Endothelial cell of umbilical vein (primary cell): Measurements from ENCODE around the gene MICALL1. TPM values are rescaled to one million over a fixed set of nuclear protein-coding genes. Genes with fewer than 3 reads are reported as not detected.
A peak's percentile ranks its signal among the peaks of the same experiment; 100 is the strongest.

ENCODE experiments used
- BruUV-seq: library from RNA; stranded (reverse); fragments of 400-500 nt; replicated peaks from 2 replicates; lab custom pipeline; 2021; lab: Mats Ljungman, UMichigan
- CTCF ChIA-PET: fragments of 300-600, 350-600 bp; sonication (Branson Sonifier 250); formaldehyde crosslinking; loops from one replicate; lab custom pipeline; 2021; ENCODE audit warnings: antibody characterized with exemption, inconsistent platforms; lab: Charles Lee
- POLR2A ChIA-PET: fragments of 300-600, 350-600 bp; sonication (Branson Sonifier 250); formaldehyde crosslinking; loops from one replicate; lab custom pipeline; 2021; ENCODE audit warnings: antibody characterized with exemption, inconsistent platforms; lab: Charles Lee
- DNase-seq: peaks from one replicate; pipeline ENCODE4 v3.0.0-alpha.2; 2011; ENCODE audit warnings: low read depth, low spot score
- FAIRE-seq: peaks from 2 replicates; lab custom pipeline; 2011; peaks lifted over from hg19 to GRCh38; lab: Jason Lieb, UNC
- H2AFZ ChIP-seq: 2 replicates; pipeline ENCODE4 v1.6.0; 2012; ENCODE audit warnings: low read depth, low read length, control low read depth, inconsistent platforms
- H3K27ac ChIP-seq: 2 replicates; pipeline ENCODE4 v1.5.1; 2011; ENCODE audit warnings: low read depth, mild to moderate bottlenecking, control low read depth, low read length, moderate library complexity; ENCODE audit not compliant: insufficient read depth
- H3K27me3 ChIP-seq, 2 experiments: 2 replicates each; pipeline versions ENCODE4 v1.6.0 to v1.6.1; 2011; ENCODE audit warnings: low read length in 2 of 2, mixed read lengths in 1 of 2; ENCODE audit not compliant: control insufficient read depth in 2 of 2, insufficient read depth in 2 of 2
- H3K36me3 ChIP-seq, 2 experiments: 2 replicates in 1 of 2; 3 replicates in 1 of 2; pipeline ENCODE4 v1.5.1; 2011; ENCODE audit warnings: low read length in 2 of 2, mild to moderate bottlenecking in 1 of 2, moderate library complexity in 1 of 2; ENCODE audit not compliant: control insufficient read depth in 2 of 2, insufficient read depth in 2 of 2; ENCODE audit errors: extremely low read depth in 1 of 2
- H3K4me1 ChIP-seq: 3 replicates; pipeline ENCODE4 v1.5.1; 2011; ENCODE audit warnings: mild to moderate bottlenecking, low read length; ENCODE audit not compliant: control insufficient read depth, insufficient read depth; ENCODE audit errors: extremely low read depth
- H3K4me2 ChIP-seq: 2 replicates; pipeline ENCODE4 v1.6.1; 2011; ENCODE audit warnings: low read length, control low read depth, mixed read lengths; ENCODE audit not compliant: insufficient read depth
- H3K4me3 ChIP-seq, 3 experiments: fragments of 200-600 bp in 1 of 3; sonication (generic), shearing (Covaris generic) in 1 of 3; replicated peaks in 1 of 3; 2 replicates each; pipeline ENCODE4 v1.5.1; 2011 to 2016; ENCODE audit warnings: control low read depth in 3 of 3, low read length in 3 of 3, mild to moderate bottlenecking in 2 of 3, inconsistent platforms in 1 of 3, low read depth in 1 of 3, moderate library complexity in 1 of 3; ENCODE audit not compliant: insufficient read depth in 1 of 3
- H3K79me2 ChIP-seq: 2 replicates; pipeline ENCODE4 v1.6.0; 2012; ENCODE audit warnings: low read length, inconsistent platforms; ENCODE audit not compliant: control insufficient read depth, insufficient read depth
- H3K9ac ChIP-seq: replicated peaks from 2 replicates; pipeline ENCODE3; 2011; ENCODE audit warnings: low read length, control low read depth; ENCODE audit not compliant: insufficient read depth; ENCODE audit errors: extremely low read depth
- H3K9me1 ChIP-seq: replicated peaks from 3 replicates; pipeline ENCODE4 v1.6.0; 2011; ENCODE audit warnings: mild to moderate bottlenecking, low read length; ENCODE audit not compliant: control insufficient read depth, insufficient read depth; ENCODE audit errors: extremely low read depth
- H3K9me3 ChIP-seq: replicated peaks from 2 replicates; pipeline ENCODE4 v1.5.1; 2012; ENCODE audit warnings: low read length, inconsistent platforms; ENCODE audit not compliant: control insufficient read depth, insufficient read depth
- H4K20me1 ChIP-seq: replicated peaks from 2 replicates; pipeline ENCODE3; 2011; ENCODE audit warnings: mild to moderate bottlenecking, low read length; ENCODE audit not compliant: control insufficient read depth, insufficient read depth; ENCODE audit errors: extremely low read depth
- EZH2 ChIP-seq: IDR thresholded peaks from 2 replicates; pipeline ENCODE4 v1.6.1; 2012; ENCODE audit warnings: borderline replicate concordance, low read depth, mild to moderate bottlenecking, moderate library complexity, low read length, inconsistent platforms; ENCODE audit not compliant: severe bottlenecking
- FOS ChIP-seq: IDR thresholded peaks from 2 replicates; pipeline ENCODE4 v1.6.1; 2011; ENCODE audit warnings: mild to moderate bottlenecking, low read length, moderate library complexity, borderline replicate concordance; ENCODE audit not compliant: insufficient read depth
- GATA2 ChIP-seq: IDR thresholded peaks from 2 replicates; pipeline ENCODE4 v1.7.0; 2011; ENCODE audit warnings: low read depth, mild to moderate bottlenecking, moderate library complexity, mixed read lengths, low read length; ENCODE audit not compliant: insufficient read length, insufficient read depth
- JUN ChIP-seq: IDR thresholded peaks from 2 replicates; pipeline ENCODE4 v1.6.1; 2011; ENCODE audit warnings: borderline replicate concordance, low read depth; ENCODE audit not compliant: insufficient read length, insufficient read depth
- MYC ChIP-seq: IDR thresholded peaks from one replicate; pipeline ENCODE4 v1.6.1; 2011; ENCODE audit warnings: mild to moderate bottlenecking, low read depth, low read length
- POLR2A ChIP-seq: IDR thresholded peaks from 2 replicates; pipeline ENCODE4 v1.6.1; 2012; ENCODE audit warnings: low read depth, mild to moderate bottlenecking, control low read depth, low read length
- POLR2AphosphoS5 ChIP-seq: IDR thresholded peaks from 2 replicates; pipeline ENCODE4 v1.6.1; 2012; ENCODE audit warnings: low read depth, mild to moderate bottlenecking, control low read depth, low read length, moderate library complexity; ENCODE audit not compliant: insufficient read depth
- dilution Hi-C: fragments of 300-500 bp; cut with MboI; formaldehyde crosslinking; loops from one replicate; pipeline ENCODE4 v1.15.0; 2019; ENCODE audit warnings: low sequenced_read_pairs; ENCODE audit not compliant: extremely low pct_ligation_motif_present
- intact Hi-C: fragments of 100-400 bp; cut with micrococcal nuclease; formaldehyde crosslinking; loops from one replicate; pipeline ENCODE4 v1.10.0; 2022
- polyA plus RNA-seq, 4 experiments: library from polyadenylated mRNA; depleted of rRNA in 3 of 4; stranded (reverse) in 3 of 4; unstranded in 1 of 4; fragments of >200 nt; gene quantifications; 2 replicates each; pipeline versions ENCODE4 v1.2.1 to v1.2.3, GENCODE V29; 2011 to 2012; ENCODE audit warnings: missing spikeins in 1 of 4
- total RNA-seq: library from RNA; stranded (reverse); gene quantifications from 2 replicates; pipeline ENCODE4 v1.2.3, GENCODE V29; 2021
- TF ChIP-seq, protein P1 (sequence below): IDR thresholded peaks from 2 replicates; pipeline ENCODE4 v1.6.1; 2011; ENCODE audit not compliant: insufficient read depth, insufficient read length
- TF ChIP-seq, protein P2 (sequence below), 2 donors: IDR thresholded peaks; 1 replicate in 1 of 2; 2 replicates in 1 of 2; pipeline ENCODE4 v1.5.1; 2011; ENCODE audit warnings: low read length in 2 of 2, mild to moderate bottlenecking in 2 of 2, moderate library complexity in 2 of 2, control low read depth in 1 of 2, inconsistent platforms in 1 of 2, low read depth in 1 of 2; ENCODE audit not compliant: insufficient read depth in 1 of 2; ENCODE audit errors: extremely low read depth in 1 of 2

Gene MICALL1
- total and polyA plus RNA-seq, 2 donors (not counting 3 experiments of a cell fraction or from before 2014, with no cell fraction given), result 23.9 to 66.9 TPM

GRCh38 chr22:37953437-37954179 lies 47.5 kb downstream of the MICALL1 start, which contains the start of the genes C22orf23 and POLR2F:
Gene C22orf23 (minus strand): TSS chr22:37953601. CDS start chr22:37953149, 452 bp downstream.
Gene POLR2F (plus strand): TSS chr22:37953699. CDS start chr22:37953788, 89 bp downstream.
- POLR2A ChIA-PET, result interaction anchor here (0.9 kb wide), 1 partner anchor 16 kb away, joined by 3 read pairs; no protein-coding TSS in a partner anchor
- Histone ChIP-seq H3K4me3 (peak within 1 kb of the TSS; percentile 7 to 96 (median 54)), H3K4me2 (peak within 1 kb of the TSS; percentile 93), H3K4me1 (peaks cover 14% of the 10 kb centered on the region), H2AFZ (peak within 1 kb of the TSS; percentile 42), H3K27ac (no peak within 1 kb of the TSS), H3K9me3 (no peaks in the 10 kb centered on the region), H3K36me3 (peaks cover 7 to 12% of the 10 kb centered on the region in 2 experiments), H3K9ac (peak within 1 kb of the TSS; percentile 77), H3K27me3 (no peaks in the 10 kb centered on the region), H4K20me1 (no peaks in the 10 kb centered on the region), H3K9me1 (no peaks in the 10 kb centered on the region), H3K79me2 (peaks cover 15% of the 10 kb centered on the region)
- TF ChIP-seq POLR2AphosphoS5 (peak; percentile 80), JUN (no peak), FOS (no peak), GATA2 (no peak), EZH2 (no peak), POLR2A (peak; percentile 93), MYC (no peak)
- TF ChIP-seq, protein P1, sequence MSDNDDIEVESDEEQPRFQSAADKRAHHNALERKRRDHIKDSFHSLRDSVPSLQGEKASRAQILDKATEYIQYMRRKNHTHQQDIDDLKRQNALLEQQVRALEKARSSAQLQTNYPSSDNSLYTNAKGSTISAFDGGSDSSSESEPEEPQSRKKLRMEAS, result peak; percentile 25
- TF ChIP-seq, protein P2, sequence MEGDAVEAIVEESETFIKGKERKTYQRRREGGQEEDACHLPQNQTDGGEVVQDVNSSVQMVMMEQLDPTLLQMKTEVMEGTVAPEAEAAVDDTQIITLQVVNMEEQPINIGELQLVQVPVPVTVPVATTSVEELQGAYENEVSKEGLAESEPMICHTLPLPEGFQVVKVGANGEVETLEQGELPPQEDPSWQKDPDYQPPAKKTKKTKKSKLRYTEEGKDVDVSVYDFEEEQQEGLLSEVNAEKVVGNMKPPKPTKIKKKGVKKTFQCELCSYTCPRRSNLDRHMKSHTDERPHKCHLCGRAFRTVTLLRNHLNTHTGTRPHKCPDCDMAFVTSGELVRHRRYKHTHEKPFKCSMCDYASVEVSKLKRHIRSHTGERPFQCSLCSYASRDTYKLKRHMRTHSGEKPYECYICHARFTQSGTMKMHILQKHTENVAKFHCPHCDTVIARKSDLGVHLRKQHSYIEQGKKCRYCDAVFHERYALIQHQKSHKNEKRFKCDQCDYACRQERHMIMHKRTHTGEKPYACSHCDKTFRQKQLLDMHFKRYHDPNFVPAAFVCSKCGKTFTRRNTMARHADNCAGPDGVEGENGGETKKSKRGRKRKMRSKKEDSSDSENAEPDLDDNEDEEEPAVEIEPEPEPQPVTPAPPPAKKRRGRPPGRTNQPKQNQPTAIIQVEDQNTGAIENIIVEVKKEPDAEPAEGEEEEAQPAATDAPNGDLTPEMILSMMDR (IDR thresholded peaks at IDR 0.05; ENCODE audit: extremely low read depth in 1 of 2, insufficient read depth in 1 of 2, low read depth in 1 of 2, low read length in 2 of 2), result no peak
- BruUV-seq, result no TSS peak
- DNase-seq (peak; percentile 97), FAIRE-seq (peak; percentile 100)
- intact Hi-C loops (loop anchor here (2.0 to 5.0 kb wide), 3 partner anchors 19 to 136 kb away; partner anchors contain the start of gene MICALL1), dilution Hi-C loops (no loop called here)
- CTCF ChIA-PET, result interaction anchor here (0.9 to 2.4 kb wide), 9 partner anchors 9 to 136 kb away, joined by 3 to 10 read pairs (median 4); partner anchors contain the start of gene MICALL1
